GM19025 (cell line): Measurements from ENCODE around the gene SPSB3.
A peak's percentile ranks its signal among the peaks of the same experiment; 100 is the strongest.

ENCODE experiments used
- ATAC-seq: cut with Tn5 transposase; IDR thresholded peaks from one replicate; pipeline ENCODE4 v1.9.1; 2021; ENCODE audit warnings: mild to moderate bottlenecking, low read depth, moderate library complexity; ENCODE audit not compliant: unreplicated experiment

The SPSB3 gene

GRCh38 chr16:1775846-1776671 is 6.3 kb downstream of the SPSB3 start:
- ATAC-seq = no peak

GRCh38 chr16:1775006-1775845 is 7.1 kb downstream of the SPSB3 start:
- no peak for ATAC-seq

GRCh38 chr16:1774448-1774780 is 8.0 kb downstream of the SPSB3 start:
- ATAC-seq = no peak

GRCh38 chr16:1773703-1774447 is 8.5 kb downstream of the SPSB3 start:
- no peak for ATAC-seq

GRCh38 chr16:1772908-1773702 is 9.3 kb downstream of the SPSB3 start, which contains the start of gene MRPS34:
Gene MRPS34, minus strand, starts transcription at chr16:1773134. Its CDS starts 15 bp downstream, at chr16:1773119.
- ATAC-seq = peak; percentile 41

GRCh38 chr16:1772362-1772907 is 9.9 kb downstream of the SPSB3 start, which contains the start of gene EME2:
Gene EME2, plus strand, starts transcription at chr16:1772810. Its CDS starts 418 bp downstream, at chr16:1773228.
- peak; percentile 5 for ATAC-seq

- ATAC-seq = no peak
Measured at GRCh38 chr16:1771864-1772361, 10.5 kb downstream of the SPSB3 start.

GRCh38 chr16:1771188-1771863 is 11.0 kb downstream of the SPSB3 start, which contains the start of gene NME3:
Gene NME3, minus strand, starts transcription at chr16:1771543. Its CDS starts 9 bp downstream, at chr16:1771534.
- no peak for ATAC-seq

GRCh38 chr16:1770328-1771187 is 11.8 kb downstream of the SPSB3 start:
- ATAC-seq = no peak

- ATAC-seq = no peak
Measured at GRCh38 chr16:1769402-1770300, 12.7 kb downstream of the SPSB3 start.

- no peak for ATAC-seq
Measured at GRCh38 chr16:1768767-1769401, 13.5 kb downstream of the SPSB3 start.

- no peak for ATAC-seq
Measured at GRCh38 chr16:1768061-1768766, 14.2 kb downstream of the SPSB3 start.

- ATAC-seq = no peak
Measured at GRCh38 chr16:1767116-1767994, 15.0 kb downstream of the SPSB3 start.

- ATAC-seq = no peak
Measured at GRCh38 chr16:1766701-1767100, 15.7 kb downstream of the SPSB3 start.

GRCh38 chr16:1766231-1766630 is 16.1 kb downstream of the SPSB3 start:
- ATAC-seq = no peak
